Neural cell (in vitro differentiated cells): ENCODE results near the gene MTNR1A. TPM values are rescaled to one million over a fixed set of nuclear protein-coding genes. Genes with fewer than 3 reads are reported as not detected.

Experiments
- H2AFZ ChIP-seq: fragments of 200-600, 300-800 bp; sonication (generic), shearing (Covaris generic); 2 replicates; pipeline ENCODE4 v1.6.0; 2014; ENCODE audit warnings: low read depth, mild to moderate bottlenecking, antibody characterized with exemption, low read length, moderate library complexity
- H3F3A ChIP-seq: fragments of 200-600 bp; shearing (Covaris generic); 2 replicates; pipeline ENCODE4 v1.6.1; 2016; ENCODE audit warnings: mild to moderate bottlenecking, moderate library complexity, mixed read lengths, antibody characterized with exemption, low read length; ENCODE audit not compliant: insufficient read depth, poor library complexity, severe bottlenecking
- H3K27ac ChIP-seq: fragments of 200-600, 300-800 bp; sonication (generic), shearing (Covaris generic); 2 replicates; pipeline ENCODE4 v1.5.1; 2014; ENCODE audit warnings: mild to moderate bottlenecking, low read length, moderate library complexity
- H3K27me3 ChIP-seq: fragments of 300-800, 200-600 bp; sonication (generic), shearing (Covaris generic); 2 replicates; pipeline ENCODE4 v1.6.0; 2014; ENCODE audit warnings: mild to moderate bottlenecking, low read depth, low read length, moderate library complexity; ENCODE audit not compliant: insufficient read depth
- H3K36me3 ChIP-seq: fragments of 300-800, 200-600 bp; sonication (generic), shearing (Covaris generic); 2 replicates; pipeline ENCODE4 v1.5.1; 2014; ENCODE audit warnings: mild to moderate bottlenecking, antibody characterized with exemption, low read length, moderate library complexity; ENCODE audit not compliant: insufficient read depth
- H3K4me2 ChIP-seq: fragments of 300-800, 200-600 bp; sonication (generic), shearing (Covaris generic); 2 replicates; pipeline ENCODE4 v1.6.0; 2014; ENCODE audit warnings: mild to moderate bottlenecking, low read length
- H3K4me3 ChIP-seq: fragments of 300-800, 200-600 bp; sonication (generic), shearing (Covaris generic); 2 replicates; pipeline ENCODE4 v1.5.1; 2014; ENCODE audit warnings: mild to moderate bottlenecking, low read length, moderate library complexity
- H3K79me2 ChIP-seq: fragments of 200-600 bp; shearing (Covaris generic); replicated peaks from 2 replicates; pipeline ENCODE4 v1.6.0; 2014; ENCODE audit warnings: mild to moderate bottlenecking, low read length, moderate library complexity; ENCODE audit not compliant: insufficient read depth
- H3K9ac ChIP-seq: fragments of 300-800, 200-600 bp; sonication (generic), shearing (Covaris generic); 2 replicates; pipeline ENCODE4 v1.6.1; 2016; ENCODE audit warnings: mild to moderate bottlenecking, low read length, mixed read lengths
- H3K9me2 ChIP-seq: fragments of 200-600 bp; shearing (Covaris generic); 2 replicates; pipeline ENCODE4 v1.6.1; 2016; ENCODE audit warnings: mild to moderate bottlenecking, low read length, mixed read lengths; ENCODE audit not compliant: insufficient read depth
- H3K9me3 ChIP-seq: fragments of 200-600, 300-800 bp; sonication (generic), shearing (Covaris generic); 2 replicates; pipeline ENCODE4 v1.6.1; 2016; ENCODE audit warnings: mild to moderate bottlenecking, mixed run types, low read length, moderate library complexity, mixed read lengths
- H4K20me1 ChIP-seq: fragments of 200-600 bp; shearing (Covaris generic); 2 replicates; pipeline ENCODE4 v1.6.1; 2016; ENCODE audit warnings: mild to moderate bottlenecking, mixed run types; ENCODE audit not compliant: insufficient read depth
- EP300 ChIP-seq: fragments of 450-650 bp; conservative IDR thresholded peaks from 2 replicates; pipeline ENCODE4 v1.6.1; 2014; ENCODE audit warnings: antibody characterized with exemption, mild to moderate bottlenecking, moderate library complexity; ENCODE audit not compliant: poor library complexity, severe bottlenecking
- EZH2 ChIP-seq: fragments of 200-600, 300-800 bp; shearing (Covaris generic), sonication (generic); IDR thresholded peaks from 2 replicates; pipeline ENCODE4 v1.6.1; 2014; ENCODE audit warnings: antibody characterized with exemption, low read length, borderline replicate concordance, mild to moderate bottlenecking; ENCODE audit not compliant: insufficient read depth, poor library complexity, severe bottlenecking
- MXI1 ChIP-seq: fragments of 450-650 bp; conservative IDR thresholded peaks from 2 replicates; pipeline ENCODE4 v1.6.1; 2014; ENCODE audit warnings: antibody characterized with exemption, mild to moderate bottlenecking; ENCODE audit not compliant: poor library complexity, severe bottlenecking
- POLR2AphosphoS5 ChIP-seq: IDR thresholded peaks from 2 replicates; pipeline ENCODE4 v1.6.1; 2012
- RAD21 ChIP-seq: fragments of 450-650 bp; conservative IDR thresholded peaks from 2 replicates; pipeline ENCODE4 v1.6.1; 2014; ENCODE audit warnings: antibody characterized with exemption, mild to moderate bottlenecking, moderate library complexity
- SMC3 ChIP-seq: fragments of 450-650 bp; conservative IDR thresholded peaks from 2 replicates; pipeline ENCODE4 v1.6.1; 2014; ENCODE audit warnings: antibody characterized with exemption, mild to moderate bottlenecking, moderate library complexity; ENCODE audit not compliant: poor library complexity
- TAF1 ChIP-seq: IDR thresholded peaks from 2 replicates; pipeline ENCODE4 v1.6.1; 2012; ENCODE audit warnings: low read depth
- polyA plus RNA-seq: library from polyadenylated mRNA; depleted of rRNA; stranded (reverse); fragments of >200 nt; gene quantifications from 2 replicates; pipeline ENCODE4 v1.2.3, GENCODE V29; 2014
- TF ChIP-seq, protein P1 (sequence below): IDR thresholded peaks from 2 replicates; pipeline ENCODE4 v1.6.1; 2012; ENCODE audit warnings: borderline replicate concordance
- TF ChIP-seq, protein P2 (sequence below): fragments of 450-650 bp; IDR thresholded peaks from 2 replicates; pipeline ENCODE4 v1.5.1; 2014; ENCODE audit warnings: antibody characterized with exemption, mild to moderate bottlenecking, moderate library complexity; ENCODE audit not compliant: poor library complexity, severe bottlenecking

Gene MTNR1A
- polyA plus RNA-seq, 1 donor from 2014 or later, result not detected

DNA sequence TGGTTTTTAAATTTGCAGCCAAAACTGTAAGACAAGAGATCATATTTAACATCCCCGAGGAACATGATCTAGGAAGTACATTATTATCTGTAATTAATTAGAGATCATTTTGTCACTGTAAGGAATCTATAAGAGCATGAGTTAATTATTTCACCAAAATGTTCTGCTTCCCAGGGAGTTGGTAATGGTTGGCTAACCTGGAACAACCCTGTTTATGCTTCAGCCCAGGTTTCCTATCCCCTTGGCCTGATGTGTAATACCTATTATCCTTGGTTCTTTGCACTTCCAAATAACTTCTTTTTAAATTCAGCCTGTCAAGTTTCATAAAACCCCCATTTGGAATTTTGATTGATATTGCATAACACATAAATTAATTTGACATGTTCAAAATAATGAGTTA, 6.4 kb upstream of the MTNR1A start:
- H3K9ac ChIP-seq, result no peak overlapping the region
- H2AFZ ChIP-seq, result no peak overlapping the region
- no peak for TF ChIP-seq POLR2AphosphoS5
- no peak for TF ChIP-seq TAF1
- TF ChIP-seq RAD21, result no peak
- no peak for TF ChIP-seq EP300
- TF ChIP-seq, protein P1, sequence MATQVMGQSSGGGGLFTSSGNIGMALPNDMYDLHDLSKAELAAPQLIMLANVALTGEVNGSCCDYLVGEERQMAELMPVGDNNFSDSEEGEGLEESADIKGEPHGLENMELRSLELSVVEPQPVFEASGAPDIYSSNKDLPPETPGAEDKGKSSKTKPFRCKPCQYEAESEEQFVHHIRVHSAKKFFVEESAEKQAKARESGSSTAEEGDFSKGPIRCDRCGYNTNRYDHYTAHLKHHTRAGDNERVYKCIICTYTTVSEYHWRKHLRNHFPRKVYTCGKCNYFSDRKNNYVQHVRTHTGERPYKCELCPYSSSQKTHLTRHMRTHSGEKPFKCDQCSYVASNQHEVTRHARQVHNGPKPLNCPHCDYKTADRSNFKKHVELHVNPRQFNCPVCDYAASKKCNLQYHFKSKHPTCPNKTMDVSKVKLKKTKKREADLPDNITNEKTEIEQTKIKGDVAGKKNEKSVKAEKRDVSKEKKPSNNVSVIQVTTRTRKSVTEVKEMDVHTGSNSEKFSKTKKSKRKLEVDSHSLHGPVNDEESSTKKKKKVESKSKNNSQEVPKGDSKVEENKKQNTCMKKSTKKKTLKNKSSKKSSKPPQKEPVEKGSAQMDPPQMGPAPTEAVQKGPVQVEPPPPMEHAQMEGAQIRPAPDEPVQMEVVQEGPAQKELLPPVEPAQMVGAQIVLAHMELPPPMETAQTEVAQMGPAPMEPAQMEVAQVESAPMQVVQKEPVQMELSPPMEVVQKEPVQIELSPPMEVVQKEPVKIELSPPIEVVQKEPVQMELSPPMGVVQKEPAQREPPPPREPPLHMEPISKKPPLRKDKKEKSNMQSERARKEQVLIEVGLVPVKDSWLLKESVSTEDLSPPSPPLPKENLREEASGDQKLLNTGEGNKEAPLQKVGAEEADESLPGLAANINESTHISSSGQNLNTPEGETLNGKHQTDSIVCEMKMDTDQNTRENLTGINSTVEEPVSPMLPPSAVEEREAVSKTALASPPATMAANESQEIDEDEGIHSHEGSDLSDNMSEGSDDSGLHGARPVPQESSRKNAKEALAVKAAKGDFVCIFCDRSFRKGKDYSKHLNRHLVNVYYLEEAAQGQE, result no peak
- TF ChIP-seq SMC3, result no peak
- no peak for TF ChIP-seq MXI1
- TF ChIP-seq, protein P2, sequence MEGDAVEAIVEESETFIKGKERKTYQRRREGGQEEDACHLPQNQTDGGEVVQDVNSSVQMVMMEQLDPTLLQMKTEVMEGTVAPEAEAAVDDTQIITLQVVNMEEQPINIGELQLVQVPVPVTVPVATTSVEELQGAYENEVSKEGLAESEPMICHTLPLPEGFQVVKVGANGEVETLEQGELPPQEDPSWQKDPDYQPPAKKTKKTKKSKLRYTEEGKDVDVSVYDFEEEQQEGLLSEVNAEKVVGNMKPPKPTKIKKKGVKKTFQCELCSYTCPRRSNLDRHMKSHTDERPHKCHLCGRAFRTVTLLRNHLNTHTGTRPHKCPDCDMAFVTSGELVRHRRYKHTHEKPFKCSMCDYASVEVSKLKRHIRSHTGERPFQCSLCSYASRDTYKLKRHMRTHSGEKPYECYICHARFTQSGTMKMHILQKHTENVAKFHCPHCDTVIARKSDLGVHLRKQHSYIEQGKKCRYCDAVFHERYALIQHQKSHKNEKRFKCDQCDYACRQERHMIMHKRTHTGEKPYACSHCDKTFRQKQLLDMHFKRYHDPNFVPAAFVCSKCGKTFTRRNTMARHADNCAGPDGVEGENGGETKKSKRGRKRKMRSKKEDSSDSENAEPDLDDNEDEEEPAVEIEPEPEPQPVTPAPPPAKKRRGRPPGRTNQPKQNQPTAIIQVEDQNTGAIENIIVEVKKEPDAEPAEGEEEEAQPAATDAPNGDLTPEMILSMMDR, result no peak
- no peak for TF ChIP-seq EZH2

DNA sequence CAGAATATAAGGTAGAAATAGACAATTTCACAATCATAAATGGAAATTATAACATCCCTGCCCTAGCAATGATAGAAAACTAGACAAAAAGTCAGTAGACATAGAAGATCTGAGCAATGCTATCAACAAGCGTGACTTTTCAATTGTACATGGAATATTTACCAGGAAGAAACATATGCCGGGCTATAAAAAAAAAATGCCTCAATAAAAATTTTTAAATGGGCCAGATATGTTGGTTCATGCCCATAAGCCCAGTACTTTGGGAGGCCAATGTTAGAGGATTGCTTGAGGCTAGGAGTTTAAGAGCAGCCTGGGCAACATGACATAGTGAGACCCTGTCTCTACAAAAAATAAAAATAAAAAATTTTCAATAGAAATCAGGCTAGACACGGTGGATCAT, 5.3 kb upstream of the MTNR1A start:
- Histone ChIP-seq H3K27me3 (peaks cover 5% of the 10 kb centered on the region), H3K4me3 (no peak overlapping the region), H4K20me1 (no peaks in the 10 kb centered on the region), H3K36me3 (no peaks in the 10 kb centered on the region), H3F3A (no peaks in the 10 kb centered on the region), H3K79me2 (no peaks in the 10 kb centered on the region), H3K9ac (no peak overlapping the region), H3K9me3 (no peaks in the 10 kb centered on the region), H3K27ac (no peak overlapping the region), H3K9me2 (no peaks in the 10 kb centered on the region), H3K4me2 (no peak overlapping the region), H2AFZ (no peak overlapping the region)
- TF ChIP-seq, protein P2, result no peak
- TF ChIP-seq EZH2 (no peak), POLR2AphosphoS5 (no peak), TAF1 (no peak), MXI1 (no peak), EP300 (no peak), SMC3 (no peak), RAD21 (no peak)
- TF ChIP-seq, protein P1, result no peak

More for the DNA sequence above, 6.4 kb upstream of the MTNR1A start:
- Histone ChIP-seq H3K4me2 (no peak overlapping the region), H3K9me2 (no peaks in the 10 kb centered on the region), H3K4me3 (no peak overlapping the region), H3K27me3 (no peaks in the 10 kb centered on the region), H4K20me1 (no peaks in the 10 kb centered on the region), H3F3A (no peaks in the 10 kb centered on the region), H3K9me3 (no peaks in the 10 kb centered on the region), H3K79me2 (no peaks in the 10 kb centered on the region), H3K36me3 (no peaks in the 10 kb centered on the region), H3K27ac (no peak overlapping the region)
